Activated CD4-positive, CD25-positive, alpha-beta regulatory T cell treated with anti-CD3 and anti-CD28 coated beads, Interleukin-2, amount 50 U/mL, for 72 hours (primary cell): ENCODE results near the gene PPP1R16B.
"Not testable (repeated sequence)": the region's sequence is repeated elsewhere in the genome, so short reads cannot be mapped to it uniquely, and the experiment has no call there.

Source experiments
- DNase-seq: peaks from one replicate; pipeline ENCODE4 v3.0.0; 2021

Gene PPP1R16B

GRCh38 chr20:38855356-38855755 lies 49.9 kb downstream of the PPP1R16B start:
- DNase-seq = no peak

- DNase-seq = no peak
Measured at GRCh38 chr20:38856570-38856969, 51.1 kb downstream of the PPP1R16B start.

- no peak for DNase-seq
Measured at GRCh38 chr20:38857703-38858102, 52.2 kb downstream of the PPP1R16B start.

DNA sequence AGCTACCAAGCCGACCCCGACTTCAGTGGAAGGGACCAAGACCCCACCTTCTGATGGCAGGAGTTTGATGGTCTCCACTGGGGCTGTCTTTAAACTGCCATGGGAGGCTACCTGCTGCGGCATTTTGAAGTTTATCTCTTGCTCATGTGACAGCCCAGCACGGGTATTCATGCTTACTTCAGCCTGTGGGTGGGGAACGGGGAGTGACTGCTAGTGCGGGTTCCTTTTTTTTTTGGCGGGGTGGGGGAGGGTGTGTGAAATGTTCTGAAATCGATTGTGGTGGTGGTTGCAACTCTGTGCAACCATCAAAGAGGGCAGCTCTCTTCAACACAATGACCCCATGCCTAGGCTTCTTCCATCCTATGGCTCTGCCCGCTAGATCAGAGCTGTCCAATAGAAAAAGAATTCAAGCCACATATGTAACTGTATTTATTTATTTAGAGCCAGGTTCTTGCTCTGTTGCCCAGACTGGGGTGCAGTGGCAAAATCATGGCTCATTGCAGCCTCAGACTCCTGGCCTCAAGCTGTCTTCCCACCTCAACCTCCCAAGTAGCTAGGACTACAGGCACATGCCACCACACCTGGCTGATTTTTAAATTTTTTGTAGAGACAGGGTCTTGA lies 53.7 kb downstream of the PPP1R16B start:
- DNase-seq = no peak

DNA sequence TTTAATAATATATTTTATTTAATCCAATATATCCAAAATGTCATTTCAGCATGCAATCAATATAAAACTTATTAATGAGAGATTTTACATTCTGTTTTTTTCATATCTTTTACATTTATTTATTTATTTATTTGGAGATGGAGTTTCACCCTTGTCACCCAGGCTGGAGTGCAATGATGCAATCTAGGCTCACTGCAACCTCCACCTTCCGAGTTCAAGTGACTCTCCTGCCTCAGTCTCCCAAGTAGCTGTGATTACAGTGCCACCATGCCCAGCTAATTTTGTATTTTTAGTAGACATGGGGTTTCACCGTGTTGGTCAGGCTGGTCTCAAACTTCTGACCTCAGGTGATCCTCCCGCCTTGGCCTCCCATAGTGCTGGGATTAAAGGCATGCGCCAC lies 54.4 kb downstream of the PPP1R16B start:
- DNase-seq = not testable (repeated sequence)

GRCh38 chr20:38861071-38861401 lies 55.5 kb downstream of the PPP1R16B start:
- DNase-seq = no peak

DNA sequence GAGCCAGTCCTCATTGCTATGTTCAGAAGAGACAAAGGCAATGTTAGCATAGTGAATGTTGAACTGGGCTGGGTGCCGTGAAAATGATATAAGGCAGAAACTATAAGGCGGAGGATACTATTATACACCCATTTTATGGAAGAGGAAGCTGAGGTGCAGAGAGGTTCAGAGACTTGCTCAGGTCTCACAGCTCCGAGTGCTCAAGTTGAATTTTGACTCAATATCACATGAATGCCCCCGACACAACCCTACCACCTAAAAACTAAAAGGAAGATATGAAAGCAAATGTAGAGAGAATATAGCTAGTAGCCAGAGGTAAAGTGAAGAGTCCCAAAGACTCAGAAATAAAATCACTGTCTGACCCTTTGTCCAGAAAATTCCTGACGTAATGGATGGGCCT lies 56.7 kb downstream of the PPP1R16B start:
- no peak for DNase-seq

DNA sequence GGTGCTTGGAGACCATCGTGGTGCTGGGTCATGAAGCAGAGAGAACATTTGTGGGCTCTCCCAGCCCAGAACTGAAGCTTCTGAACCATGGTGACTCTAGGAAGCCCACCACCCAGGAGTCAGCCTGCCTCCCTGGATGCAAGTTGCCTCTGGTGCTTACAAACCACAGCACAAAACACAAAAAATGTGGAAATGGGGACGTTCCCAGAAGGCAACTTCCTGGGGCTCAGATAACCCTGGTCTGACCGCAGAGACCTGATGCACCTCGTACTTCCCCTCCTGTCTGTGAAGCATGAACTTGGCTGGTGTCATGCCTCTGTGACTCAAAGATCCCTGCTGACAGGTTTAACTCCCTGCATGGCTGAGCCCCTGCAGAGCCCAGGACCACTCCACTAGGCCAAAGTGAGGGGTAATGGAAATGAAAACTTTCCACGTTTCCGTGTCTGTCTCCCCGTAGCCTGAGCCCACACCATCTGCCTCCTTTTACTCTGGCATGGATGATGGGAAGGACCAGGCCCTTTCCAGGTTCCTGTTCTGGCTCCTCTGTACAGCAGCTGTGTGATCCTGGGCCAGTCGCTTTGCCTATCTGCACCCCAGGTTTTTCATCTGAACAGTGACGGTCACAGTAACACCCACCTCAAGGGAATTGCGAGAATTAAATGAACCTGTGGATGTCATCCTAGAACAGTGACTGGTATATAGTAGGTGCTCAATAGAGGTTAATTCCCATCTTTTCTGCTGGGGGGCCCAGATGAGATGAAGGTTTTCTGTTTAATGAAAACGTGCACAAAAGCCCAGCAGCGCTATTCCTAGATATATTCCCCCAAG lies 57.7 kb downstream of the PPP1R16B start:
- DNase-seq = no peak

- no peak for DNase-seq
Measured at GRCh38 chr20:38864662-38865061, 59.2 kb downstream of the PPP1R16B start.

- no peak for DNase-seq
Measured at GRCh38 chr20:38866265-38867061, 61.0 kb downstream of the PPP1R16B start.

GRCh38 chr20:38867062-38867359 lies 61.5 kb downstream of the PPP1R16B start:
- no peak for DNase-seq

GRCh38 chr20:38870733-38871559 lies 65.4 kb downstream of the PPP1R16B start:
- DNase-seq = no peak

GRCh38 chr20:38871560-38871953 lies 66.1 kb downstream of the PPP1R16B start:
- DNase-seq = no peak

DNA sequence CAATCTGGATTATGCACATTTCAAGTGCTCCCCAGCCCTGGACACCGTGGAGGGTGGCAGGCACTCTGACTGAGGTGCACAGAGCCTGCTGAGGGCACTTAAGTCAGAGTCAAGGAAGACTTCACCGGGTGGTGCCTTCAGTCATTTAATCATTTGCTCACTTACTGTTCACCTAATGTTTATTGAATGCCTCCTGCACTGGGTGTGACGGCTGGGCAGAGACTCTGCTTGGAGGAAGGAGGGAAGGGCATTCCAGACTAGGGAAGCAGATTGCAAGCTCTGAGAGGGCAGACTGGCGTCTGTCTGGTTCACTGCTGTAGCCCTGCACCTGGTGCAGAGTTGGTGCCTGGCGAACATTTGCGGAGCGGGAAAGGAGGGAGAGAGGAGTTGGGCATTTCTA lies 66.5 kb downstream of the PPP1R16B start:
- DNase-seq = no peak

- DNase-seq = no peak
Measured at GRCh38 chr20:38872491-38873049, 67.1 kb downstream of the PPP1R16B start.

- DNase-seq = peak; percentile 74
Measured at GRCh38 chr20:38873050-38873581, 67.6 kb downstream of the PPP1R16B start.

DNA sequence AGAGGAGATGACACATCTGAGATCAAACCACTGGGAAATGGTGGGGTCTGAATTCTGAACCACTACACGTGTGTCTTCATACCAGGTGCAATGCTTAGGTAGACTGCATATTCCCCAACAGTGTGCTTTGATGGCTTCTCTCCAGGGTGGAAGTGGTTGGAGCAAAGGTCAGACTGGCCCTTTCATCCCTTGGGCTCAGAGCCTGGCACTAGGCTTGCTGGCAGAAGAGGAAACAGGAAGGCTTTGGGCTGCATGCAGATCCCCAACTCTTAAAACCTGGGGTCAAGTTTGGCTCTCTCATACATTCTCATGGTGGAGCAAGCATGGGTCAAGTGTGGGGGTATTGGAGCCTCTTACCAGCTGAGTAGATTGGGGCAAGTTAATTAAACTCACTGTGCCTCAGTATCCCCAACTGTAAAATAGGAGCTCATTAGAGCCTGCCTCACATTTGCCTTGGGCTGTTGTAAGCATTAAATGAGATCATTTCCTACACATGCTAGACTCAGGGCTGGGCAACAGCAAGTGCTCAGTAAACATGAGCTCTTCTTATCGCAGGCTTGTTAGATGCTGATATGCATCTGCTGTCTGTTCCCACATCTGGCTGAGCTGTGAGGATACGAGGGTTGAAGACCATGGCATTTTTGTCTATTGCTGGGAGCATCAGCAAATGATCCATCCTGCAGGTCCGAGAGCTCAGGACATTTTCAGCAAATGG lies 69.1 kb downstream of the PPP1R16B start:
- DNase-seq = no peak

DNA sequence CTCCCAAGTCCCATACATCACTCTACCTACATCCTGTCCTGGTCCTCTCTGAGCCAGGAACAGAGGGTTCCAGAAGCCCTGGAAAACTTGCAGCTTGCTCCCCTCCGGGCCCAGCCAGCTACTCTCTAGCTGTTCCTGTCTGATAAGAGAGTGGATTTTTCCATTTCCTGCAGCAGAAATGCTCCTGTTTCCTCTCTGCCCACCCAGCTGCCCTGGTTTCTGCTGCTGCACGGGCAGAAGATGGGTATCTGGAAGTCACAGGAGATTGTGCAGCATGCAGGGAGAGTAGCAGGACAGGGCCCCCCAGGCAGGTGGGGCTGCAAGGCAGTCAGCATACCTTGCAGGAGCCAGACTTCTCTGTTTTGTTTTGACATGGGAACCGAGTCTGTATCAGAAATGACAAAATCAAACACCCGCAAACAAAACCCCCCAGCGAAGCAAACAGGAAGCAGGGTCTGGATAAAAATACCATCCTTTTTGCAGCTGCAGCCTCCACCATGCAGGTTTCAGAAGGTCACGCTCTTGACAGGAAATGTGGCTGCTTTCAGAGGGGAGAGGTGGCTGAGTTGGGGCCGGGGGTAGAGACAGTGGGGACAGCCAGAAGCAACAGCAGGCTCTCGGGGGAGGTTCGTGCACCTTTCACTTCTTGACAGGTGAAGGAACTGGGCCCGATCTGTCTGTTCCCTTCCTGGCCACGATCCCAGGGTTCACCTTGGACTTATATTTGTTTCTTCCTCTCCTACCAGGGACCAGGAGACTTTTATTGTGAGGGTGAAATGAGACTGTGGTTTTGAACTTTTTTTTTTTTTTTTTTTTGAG lies 69.9 kb downstream of the PPP1R16B start:
- peak; percentile 60 for DNase-seq

DNA sequence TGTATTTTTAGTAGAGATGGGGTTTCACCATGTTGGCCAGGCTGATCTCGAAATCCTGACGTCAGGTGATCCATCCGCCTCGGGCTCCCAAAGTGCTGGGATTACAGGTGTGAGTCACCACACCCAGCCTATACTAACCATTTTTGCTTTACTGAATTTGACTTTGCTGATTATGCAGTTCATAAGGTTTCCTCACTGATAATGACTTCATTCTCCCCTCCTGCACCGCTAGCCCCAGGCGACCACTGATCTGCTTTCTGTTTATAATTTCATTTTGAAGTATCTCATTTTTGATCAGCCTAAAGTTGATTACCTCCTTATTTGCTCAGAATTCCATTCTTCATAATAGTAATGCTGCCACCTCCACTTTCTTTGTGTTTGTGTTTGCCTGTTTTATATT lies 72.0 kb downstream of the PPP1R16B start:
- no peak for DNase-seq

- no peak for DNase-seq
Measured at GRCh38 chr20:38878866-38879265, 73.4 kb downstream of the PPP1R16B start.
